HG03095 (cell line): Measurements from ENCODE around the gene MEIOC.
"Not testable (repeated sequence)": the region's sequence is repeated elsewhere in the genome, so short reads cannot be mapped to it uniquely, and the experiment has no call there.

Experiments
- ATAC-seq: cut with Tn5 transposase; IDR thresholded peaks from one replicate; pipeline ENCODE4 v1.9.1; 2021; ENCODE audit warnings: moderate library complexity; ENCODE audit not compliant: unreplicated experiment

Gene MEIOC

DNA sequence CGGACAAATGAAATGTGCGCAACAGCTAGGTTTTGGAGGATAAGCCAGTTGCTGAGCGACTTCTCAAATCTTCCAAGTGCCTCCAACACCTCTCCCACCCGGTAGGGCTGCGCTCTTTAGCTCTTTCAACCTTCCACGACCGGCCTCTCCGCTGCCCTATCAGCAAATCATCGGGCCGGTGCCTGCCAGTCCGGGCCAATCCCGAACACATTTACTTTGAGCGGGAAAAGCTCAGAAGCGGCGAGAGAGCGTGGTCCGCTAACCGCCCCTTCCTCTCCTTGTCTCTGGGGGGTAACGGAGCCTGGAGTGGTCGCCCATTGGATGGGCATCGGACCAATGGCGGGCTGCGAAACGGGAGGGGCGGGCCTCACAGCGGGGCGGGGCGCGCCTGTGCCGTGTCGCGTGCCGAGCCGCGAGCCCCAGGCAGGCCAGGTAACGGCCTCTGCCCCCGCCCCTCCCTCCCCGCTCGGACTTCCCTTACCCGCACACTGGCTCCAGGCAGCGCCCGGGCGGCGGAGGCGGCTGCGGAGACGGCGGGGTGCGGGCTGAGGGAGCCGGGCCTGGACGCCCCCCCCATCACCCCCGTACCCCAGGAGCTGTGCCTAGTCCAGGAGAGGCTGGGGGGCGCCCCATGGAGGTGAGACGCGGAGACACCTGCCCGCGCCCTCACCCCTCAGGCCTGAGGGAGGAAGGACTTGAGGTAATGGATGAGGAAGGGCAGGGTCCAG lies at the start of gene MEIOC:
Gene MEIOC, plus strand, starts transcription at position 486 of the 728 bp plus-strand sequence. Its CDS starts 146 bp downstream, at position 632.
- ATAC-seq = no peak

DNA sequence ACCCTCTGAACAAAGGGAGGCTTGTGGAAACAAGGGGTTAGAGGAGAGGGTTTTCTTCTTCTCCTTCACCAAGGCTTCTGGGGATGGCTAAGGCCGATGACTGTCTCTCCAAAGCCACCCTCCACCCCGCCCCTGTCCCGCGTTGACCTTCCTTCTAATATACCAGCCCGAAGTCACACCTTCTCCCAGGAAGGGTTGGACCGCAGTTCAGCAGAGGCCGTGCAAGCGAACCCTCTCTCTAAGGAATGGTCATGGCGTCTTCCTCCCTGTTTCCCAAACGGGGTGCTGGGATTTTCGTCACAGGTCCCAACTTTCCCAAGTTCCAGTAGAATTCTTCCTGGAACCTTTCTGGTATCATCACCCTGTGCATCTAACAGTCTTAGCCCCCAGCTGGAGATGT lies 49.6 kb upstream of the MEIOC start:
- no peak for ATAC-seq

DNA sequence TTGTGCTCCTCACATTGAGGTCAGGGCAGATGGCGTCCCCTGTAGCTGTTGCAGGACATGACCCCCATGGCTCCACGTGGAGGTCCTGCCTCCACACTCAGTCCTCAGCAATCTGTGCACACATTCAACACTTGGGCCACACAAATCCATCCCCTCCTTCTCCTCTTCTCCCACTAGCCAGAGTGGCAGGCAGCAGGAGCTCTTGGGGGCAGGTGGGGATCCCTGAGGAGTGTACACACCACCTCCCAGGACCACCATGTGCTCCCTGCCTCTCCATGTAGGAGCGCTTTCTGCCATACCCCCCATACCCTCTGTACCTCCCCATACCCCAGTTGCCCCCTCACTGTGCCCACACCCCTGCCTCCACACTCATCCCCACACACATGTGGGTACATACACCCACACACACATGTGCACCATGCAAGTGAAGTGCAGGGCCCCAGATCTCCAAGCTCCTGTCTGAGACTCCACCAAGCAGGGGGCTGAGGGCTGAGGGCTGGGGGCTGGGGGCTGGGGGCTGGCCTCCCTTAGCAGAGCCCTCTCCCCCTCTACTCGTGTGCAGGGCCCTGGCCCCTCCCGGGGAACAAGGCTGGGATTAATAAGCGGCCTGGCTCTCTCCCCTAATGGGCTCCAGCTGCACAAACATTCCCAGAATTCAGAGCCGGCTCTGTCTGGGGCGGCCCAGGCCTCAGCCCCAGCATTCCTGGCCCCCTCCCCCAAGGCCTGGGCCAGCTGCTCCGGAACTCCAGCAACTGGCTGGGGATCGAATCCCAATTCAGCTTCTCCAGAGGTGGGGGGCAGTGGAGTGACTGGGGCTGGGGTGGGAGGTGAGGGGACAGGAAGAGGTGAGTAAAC lies 48.2 kb upstream of the MEIOC start:
- no peak for ATAC-seq

DNA sequence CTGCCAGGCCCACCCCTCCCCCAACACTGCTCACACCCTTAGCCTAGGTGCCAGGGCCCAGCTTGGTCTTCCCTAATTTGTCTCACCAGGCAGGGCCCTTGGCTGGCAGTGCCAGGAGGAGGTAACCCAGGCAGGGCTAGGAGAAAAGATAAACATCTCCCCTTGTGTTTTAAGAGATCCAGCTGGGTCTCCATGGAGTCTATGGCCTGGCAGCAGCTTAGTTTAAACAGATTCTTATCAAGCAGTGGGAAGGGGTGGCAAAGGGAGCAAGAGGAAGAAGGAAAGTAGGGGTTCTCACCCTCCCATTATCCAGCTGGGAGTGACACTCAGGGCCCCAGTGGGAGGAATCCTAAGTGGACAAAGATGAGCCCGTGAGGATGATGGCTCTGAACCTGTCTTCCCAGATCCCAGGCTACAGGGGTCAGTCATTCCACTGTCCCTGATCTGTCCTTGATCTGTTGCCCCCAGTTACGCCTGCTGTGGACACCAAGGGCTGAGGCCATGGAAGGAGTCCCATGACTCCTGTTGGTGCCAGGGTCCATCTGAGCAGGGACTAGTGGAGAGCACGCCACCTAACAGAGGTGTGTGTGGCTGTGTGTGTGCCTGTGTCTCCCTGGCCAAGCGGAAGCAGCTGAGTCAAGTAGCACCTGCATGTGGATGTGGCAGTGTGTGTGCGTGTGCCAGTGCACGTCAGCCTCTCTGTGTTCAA lies 47.4 kb upstream of the MEIOC start:
- ATAC-seq = no peak

GRCh38 chr17:44610331-44610730 lies 45.9 kb upstream of the MEIOC start:
- no peak for ATAC-seq

DNA sequence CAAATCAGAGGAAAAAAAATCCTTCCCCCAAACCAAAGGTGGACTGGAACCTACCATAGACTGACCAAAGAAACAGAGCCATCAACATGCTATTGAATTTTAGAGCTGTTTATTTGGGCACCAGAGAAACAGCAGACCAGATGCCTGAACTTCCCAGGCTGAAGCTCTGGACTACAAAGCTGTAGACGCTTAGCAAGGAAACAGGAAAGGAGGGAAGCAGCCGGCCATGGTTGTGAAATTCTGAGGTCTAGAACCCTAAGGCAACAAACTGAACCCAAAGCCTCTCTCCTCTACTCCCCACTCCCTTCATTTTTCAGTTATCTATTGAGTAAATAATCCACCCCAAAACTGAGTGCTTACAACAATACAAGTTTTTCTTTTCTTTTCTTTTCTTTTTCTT lies 45.4 kb upstream of the MEIOC start:
- no peak for ATAC-seq

DNA sequence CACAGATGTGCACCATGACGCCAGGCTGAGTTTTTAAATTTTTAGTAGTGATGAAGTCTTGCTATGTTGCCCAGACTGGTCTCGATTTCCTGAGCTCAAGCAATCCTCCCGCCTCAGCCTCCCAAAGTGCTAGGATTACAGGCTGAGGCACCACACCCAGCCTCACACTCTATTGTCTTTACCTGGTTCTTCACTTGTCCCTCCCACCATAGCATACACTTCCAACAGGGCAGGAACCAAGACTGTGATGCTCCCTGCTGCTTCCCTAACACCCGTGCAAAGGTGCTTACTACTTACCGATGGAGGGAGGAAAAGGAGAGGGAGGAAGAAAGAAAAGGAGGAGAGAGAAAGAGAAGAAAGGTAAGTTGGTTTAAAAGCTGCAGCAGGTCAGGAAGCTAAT lies 41.4 kb upstream of the MEIOC start:
- ATAC-seq = no peak

- not testable (repeated sequence) for ATAC-seq
These were observed 37.6 kb upstream of the MEIOC start for GRCh38 chr17:44618652-44619051.

DNA sequence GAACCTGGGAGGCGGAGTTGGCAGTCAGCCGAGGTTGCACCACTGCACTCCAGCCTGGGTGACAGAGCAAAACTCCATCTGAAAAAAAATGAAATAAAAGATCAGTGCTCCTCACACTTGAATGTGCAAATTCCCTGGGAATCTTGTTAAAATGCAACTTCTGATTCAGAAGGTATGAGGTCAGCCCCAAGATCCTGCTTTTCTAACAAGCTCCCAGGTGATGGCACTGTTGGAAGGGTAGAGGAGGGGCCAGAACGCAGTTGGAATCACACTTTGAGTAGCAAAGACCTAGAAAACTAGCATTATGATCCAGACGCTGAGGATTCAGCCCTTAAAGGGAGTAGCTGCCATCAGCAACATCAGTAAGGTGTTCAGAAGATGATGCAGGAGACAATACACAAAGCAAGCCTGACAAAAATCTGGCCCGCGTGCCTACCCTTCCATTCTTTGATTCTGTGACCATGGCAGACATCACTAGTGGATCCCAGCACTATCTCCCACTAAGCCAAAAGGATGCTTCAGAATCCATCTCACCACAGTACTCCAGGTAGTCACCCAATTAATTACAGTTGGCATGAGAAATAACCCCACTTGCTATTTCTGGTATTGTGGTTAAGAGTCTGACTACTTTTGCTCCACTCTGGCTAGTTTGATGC lies 33.1 kb upstream of the MEIOC start:
- ATAC-seq = no peak

- no peak for ATAC-seq
These were observed 28.6 kb upstream of the MEIOC start for GRCh38 chr17:44627513-44628242.

DNA sequence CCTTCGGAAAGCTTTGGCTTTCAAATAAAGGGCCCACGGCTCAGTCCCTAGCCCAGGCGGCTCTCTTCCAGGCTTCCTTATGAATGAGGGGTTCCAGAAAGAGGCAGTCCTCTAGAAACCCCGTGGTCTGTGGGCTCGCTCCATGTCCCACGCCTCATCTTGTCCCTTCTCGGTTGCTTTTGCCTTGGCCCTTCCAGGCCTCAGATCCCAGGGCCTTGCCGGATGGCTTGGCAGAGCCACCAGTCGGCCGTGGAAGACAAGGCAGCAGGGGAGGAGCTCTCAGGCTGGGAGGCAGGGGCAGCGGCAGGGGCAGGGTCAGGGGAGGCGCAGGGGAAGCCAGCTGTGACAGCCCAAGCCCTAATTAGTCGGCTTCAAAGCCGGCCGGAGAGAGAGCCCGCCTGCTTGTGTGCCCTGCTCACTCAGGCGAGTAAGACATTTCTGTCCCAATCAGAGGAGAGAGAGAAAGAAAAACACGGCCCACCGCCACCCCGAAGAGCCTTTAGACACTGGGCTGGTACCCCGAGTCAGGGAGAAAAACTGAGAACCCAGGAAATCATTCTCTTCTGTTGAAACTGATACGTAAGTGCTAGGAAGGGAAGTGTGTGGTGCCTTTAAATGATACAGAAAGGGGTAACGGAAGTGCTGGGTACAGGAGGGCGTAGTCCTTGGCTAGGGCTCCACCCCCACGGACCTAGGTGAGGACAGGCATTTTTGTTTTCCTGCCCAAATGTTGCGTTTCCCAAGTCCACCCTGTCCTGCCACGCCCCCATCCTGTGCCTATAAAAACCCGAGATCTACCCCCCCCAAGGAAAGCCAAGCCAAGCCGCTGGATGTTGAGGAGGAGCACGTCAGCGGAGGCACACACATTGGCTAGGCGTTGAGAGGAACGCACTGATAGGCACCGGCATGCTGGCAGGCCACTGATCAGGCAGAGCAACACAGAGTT lies 27.8 kb upstream of the MEIOC start:
- ATAC-seq = no peak

- ATAC-seq = no peak
These were observed 27.0 kb upstream of the MEIOC start for GRCh38 chr17:44629314-44629713.

GRCh38 chr17:44630703-44631102 lies 25.6 kb upstream of the MEIOC start:
- no peak for ATAC-seq

GRCh38 chr17:44633998-44634397 lies 22.3 kb upstream of the MEIOC start:
- ATAC-seq = no peak

DNA sequence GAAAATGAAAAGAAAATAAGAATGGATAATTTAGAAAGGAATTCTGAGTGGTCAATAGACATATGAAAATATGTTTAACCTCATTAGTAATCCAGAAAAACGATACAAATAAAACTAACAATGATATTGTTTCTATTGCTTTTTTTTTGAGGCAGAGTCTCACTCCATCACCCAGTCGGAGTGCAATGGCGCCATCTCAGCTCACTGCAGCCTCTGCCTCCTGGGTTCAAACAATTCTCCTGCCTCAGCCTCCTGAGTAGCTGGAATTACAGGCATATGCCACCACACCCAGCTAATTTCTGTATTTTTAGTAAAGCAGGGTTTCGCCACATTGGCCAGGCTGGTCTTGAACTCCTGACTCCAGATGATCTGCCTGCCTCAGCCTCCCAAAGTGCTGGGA lies 21.9 kb upstream of the MEIOC start:
- not testable (repeated sequence) for ATAC-seq

GRCh38 chr17:44636562-44636961 lies 19.7 kb upstream of the MEIOC start:
- ATAC-seq = no peak

GRCh38 chr17:44637066-44637465 lies 19.2 kb upstream of the MEIOC start:
- no peak for ATAC-seq

- ATAC-seq = no peak
These were observed 13.4 kb upstream of the MEIOC start for GRCh38 chr17:44642834-44643233.

GRCh38 chr17:44645341-44645740 lies 10.9 kb upstream of the MEIOC start:
- ATAC-seq = no peak
